HG03575 (cell line): ENCODE results near the gene KIF5A.
"Not testable (repeated sequence)": the region's sequence is repeated elsewhere in the genome, so short reads cannot be mapped to it uniquely, and the experiment has no call there.

ENCODE experiments used
- ATAC-seq: cut with Tn5 transposase; IDR thresholded peaks from one replicate; pipeline ENCODE4 v1.9.1; 2021; ENCODE audit not compliant: unreplicated experiment, insufficient number of reproducible peaks, low FRiP score; ENCODE audit errors: extremely low read depth

The KIF5A gene

DNA sequence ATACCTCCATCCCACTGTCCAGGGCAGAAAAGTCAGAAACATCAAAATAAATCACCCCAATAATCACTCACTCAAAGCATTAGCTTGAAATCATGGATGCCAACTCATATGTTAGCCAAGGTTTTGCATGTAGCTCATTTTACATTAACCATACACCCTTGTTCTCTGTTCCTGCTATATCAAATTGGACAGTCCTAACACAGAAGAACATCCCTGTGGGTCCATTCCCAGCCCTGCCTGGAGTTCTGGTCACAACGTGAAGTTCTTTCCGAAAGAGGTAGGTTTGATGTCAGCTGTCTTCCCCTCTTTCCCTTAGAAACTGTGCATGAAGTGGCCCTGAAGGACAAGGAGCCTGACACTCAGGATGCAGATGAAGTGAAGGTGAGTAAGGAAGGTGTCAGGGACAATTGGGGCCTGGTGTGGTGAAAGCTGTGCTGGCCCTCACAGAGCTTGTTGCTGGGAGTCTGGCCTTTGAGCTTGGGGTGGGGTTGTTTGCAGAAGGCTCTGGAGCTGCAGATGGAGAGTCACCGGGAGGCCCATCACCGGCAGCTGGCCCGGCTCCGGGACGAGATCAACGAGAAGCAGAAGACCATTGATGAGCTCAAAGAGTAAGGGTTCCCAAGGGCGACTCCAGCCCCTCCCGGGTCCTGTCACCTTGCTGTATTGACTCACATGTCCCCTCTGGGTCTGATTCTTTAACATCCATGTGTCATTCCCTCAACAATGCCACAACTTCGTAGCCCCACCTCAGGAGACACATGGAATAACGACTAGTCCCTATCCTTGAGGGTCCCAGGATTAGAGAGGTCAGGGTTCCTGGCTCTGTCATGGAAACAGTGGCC lies 26.1 kb downstream of the KIF5A start:
- no peak for ATAC-seq

DNA sequence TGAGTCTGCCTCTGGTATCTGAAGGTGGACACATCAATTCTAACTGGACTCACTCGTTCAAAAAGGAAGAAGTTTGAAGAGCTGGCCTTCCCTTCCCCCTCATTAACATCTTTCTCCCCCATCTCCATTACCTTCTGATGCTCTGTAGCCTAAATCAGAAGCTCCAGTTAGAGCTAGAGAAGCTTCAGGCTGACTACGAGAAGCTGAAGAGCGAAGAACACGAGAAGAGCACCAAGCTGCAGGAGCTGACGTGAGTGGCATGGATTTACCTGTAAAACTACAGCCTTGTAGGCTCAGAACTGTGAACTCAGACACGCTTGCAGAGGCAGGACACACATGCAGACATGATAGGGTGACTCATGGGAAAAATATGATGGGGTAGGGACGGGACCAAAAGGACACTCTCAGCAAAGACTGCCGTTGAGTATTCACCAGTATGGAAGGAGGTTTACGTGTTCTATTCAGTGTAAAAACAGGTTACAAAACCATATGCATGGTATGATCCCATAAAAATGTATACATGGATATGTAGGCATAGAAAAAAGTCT lies 26.8 kb downstream of the KIF5A start:
- ATAC-seq, result no peak

DNA sequence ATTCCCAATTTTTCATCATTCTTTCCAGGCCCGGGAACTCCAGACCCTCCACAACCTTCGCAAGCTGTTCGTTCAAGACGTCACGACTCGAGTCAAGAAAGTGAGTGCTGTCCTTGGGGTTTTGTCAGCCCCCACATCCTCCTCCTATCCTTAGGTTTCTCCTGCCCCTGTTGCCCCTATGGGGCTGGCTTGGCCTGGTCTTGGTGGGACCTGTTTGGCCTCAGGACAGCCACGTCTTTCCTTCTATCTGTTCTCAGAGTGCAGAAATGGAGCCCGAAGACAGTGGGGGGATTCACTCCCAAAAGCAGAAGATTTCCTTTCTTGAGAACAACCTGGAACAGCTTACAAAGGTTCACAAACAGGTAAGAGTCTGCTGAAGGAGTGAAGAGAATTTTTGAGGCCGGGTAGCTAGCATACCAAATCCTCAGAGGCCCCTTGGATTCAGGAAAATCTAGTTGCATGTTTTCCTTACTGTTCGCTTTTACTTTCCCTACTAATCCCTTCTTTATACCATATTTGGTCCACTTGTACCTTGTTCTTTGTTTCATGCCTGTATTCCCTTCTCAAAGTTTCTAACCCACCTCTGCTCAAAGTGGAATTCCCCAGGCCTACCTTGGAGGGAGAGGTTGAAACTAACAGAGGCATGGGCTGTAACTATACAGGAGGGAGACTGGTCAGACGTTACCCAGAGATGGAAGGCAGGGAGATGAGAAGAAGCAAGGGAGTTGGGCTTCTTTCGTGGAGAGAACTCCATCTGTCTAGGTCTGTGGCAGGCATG lies 28.3 kb downstream of the KIF5A start:
- no peak for ATAC-seq

DNA sequence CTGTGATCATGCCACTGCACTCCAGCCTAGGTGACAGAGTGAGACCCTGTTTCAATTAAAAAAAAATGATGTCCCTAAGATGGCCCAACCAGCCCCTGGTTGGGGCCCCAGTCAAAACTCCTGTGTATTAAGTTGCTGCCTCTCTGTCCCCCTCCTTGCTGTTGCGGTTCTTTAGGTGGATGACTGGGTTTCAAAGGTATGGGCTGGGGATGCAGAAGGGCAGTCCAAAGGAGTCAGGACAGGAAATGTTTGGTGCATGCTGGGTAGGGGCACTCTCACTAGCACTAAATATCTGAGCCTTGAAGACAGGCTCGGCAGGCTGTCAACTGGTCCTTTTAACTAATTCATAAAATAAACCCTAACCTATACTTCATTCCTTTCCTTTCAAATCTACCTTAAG lies 29.2 kb downstream of the KIF5A start:
- ATAC-seq, result no peak

DNA sequence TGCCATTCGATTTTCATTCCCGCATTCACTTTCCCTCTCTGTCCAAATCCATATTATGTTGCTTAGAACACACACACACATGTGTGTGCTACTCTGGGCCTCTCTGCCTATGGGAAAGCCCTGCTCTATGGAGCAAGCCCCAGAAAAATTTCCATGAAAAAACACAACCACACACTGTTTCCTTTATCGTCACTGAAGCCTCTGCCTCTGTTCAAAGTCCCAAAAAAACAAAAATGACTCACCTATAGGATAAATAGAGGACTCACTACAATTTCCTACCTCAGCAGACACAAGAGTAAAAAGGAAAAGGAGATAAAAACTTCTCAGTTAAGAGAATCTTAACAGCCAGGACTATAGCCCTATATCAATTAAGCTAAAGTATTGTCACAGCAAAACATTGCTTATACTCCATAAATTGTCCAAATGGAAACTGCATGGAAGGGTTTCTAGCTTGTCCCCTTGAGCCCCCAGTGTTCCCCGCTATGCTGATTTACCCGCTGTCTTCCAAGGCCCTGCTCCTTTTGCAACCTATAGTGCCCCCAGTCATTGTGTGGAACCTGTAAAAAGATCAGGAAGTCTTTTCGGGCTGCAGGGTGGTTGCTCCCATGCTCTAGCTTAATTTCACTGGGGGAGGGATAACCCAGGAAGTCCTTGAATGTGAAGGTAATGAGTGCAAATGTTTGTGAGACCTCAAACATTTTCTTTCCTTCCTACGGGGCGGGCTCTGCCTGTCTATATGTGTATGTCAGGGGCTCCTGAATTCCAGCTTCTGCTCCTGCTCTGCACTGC lies 30.0 kb downstream of the KIF5A start:
- ATAC-seq, result no peak

DNA sequence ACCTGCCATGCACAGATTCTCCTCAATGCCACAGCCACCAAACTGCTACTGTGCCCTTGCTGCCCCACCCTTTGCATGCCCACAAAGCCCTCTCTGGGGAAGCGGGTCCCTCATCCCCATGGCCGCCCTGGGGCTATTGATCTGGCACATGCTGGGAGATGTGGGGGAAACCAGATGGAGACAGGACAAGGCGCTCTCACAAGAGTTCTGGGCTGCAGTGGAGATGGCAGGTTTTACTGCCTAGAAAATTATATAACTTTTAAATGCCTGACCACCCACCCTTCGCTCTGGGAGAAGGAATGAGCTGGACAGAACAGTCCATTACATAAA lies 30.6 kb downstream of the KIF5A start:
- no peak for ATAC-seq

DNA sequence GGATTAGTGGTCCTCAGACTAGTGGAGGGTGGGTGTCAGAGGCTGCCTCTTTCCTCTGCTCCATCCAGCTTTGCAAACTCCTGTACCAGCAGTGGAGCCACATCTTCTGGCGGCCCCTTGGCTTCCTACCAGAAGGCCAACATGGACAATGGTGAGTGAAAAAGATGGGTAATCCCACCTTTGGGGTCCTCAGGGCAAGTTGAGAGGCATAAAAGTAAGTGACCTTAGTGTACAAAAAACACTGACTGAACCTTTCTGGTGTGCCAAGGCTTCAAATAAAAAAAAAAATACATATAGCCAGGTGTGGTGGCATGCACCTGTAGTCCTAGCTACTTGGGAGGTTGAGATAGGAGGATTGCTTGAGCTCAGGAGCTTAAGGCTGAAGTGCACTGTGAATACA lies 32.0 kb downstream of the KIF5A start:
- no peak for ATAC-seq

DNA sequence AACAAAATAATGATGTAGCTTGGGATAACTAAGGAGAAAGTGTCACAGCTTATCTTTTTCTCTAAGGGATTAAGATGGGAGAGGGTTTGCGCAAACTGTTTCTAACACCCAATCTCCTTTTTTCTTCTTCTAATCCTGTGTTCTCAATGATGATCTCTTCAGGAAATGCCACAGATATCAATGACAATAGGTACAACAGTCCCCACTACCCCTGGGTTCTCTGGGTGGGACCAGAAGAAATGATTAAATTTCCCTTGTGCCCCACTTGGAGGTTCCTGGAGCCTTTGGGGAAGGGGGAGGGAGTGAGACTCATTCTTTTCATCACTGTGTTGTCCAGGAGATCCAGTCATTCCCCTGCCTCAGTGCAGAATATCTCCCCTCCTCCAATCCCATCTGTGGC lies 32.6 kb downstream of the KIF5A start:
- ATAC-seq, result no peak

DNA sequence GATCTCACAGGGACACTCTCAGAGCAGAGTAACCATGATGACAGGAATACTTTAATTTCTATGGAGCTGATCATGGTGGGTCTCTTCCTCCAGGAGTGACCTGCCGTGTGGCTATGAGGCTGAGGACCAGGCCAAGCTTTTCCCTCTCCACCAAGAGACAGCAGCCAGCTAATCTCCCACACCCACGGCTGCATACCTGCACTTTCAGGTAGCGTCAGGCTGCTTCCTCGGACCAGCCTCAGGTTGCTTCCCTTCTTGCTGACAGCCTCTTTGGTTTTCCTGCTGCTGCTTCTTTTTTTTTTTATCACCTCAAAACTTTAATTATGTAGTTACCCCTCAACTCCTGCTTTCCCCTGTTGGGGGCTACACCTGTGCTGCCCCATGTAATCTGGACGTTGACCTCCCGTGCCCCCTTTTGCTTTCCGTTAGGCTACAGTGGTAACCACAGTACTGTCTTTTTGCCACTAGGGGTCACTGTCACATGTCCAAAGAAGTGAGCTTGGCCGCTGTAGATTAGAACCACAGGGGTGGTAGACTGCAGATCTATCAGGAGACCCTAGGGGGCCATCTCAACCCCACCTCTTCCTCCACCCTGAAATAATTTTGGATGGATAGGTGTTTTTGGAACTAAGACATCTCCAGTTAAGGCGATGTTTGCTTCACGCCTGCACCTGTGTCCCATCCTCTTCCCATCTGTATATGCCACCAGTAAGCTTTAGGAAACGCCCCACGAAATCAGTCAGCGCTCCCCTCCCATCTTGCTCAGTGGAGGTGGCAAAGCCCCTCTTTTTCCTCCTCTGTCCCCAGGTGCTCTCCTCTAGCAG lies 33.4 kb downstream of the KIF5A start:
- ATAC-seq, result peak; percentile 84

DNA sequence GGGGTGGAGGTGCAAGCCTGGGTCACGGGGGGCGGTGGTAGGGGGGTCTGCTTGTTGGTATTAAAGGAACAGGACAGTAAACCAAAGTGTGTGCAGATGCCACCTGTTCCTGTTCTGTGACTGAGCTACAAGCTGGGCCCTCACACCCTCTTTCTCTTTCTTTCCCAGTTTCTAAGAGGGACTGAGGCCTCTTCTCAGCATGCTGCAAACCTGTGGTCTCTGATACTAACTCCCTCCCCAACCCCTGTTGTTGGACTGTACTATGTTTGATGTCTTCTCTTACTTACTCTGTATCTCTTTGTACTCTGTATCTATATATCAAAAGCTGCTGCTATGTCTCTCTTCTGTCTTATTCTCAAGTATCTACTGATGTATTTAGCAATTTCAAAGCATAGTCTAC lies 34.2 kb downstream of the KIF5A start:
- no peak for ATAC-seq

DNA sequence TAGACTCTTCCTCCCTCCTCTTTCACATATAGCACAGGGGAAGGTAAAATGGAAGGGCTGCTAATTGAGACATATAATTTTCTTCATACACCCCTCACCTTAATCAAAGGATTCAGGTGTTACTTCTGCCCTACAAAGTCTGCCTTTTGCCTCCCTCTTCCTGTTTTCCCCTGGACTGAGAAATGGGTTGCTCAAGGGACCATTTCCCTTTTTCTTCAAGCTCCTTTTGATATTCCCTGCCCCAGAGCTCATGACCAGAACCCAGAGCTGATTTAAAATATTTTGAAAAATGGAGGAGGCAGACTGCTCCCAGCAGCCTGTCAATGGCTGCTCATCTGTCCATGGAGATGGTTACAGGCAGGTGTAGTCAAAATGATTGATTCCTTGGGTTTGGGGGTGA lies 34.8 kb downstream of the KIF5A start:
- no peak for ATAC-seq

DNA sequence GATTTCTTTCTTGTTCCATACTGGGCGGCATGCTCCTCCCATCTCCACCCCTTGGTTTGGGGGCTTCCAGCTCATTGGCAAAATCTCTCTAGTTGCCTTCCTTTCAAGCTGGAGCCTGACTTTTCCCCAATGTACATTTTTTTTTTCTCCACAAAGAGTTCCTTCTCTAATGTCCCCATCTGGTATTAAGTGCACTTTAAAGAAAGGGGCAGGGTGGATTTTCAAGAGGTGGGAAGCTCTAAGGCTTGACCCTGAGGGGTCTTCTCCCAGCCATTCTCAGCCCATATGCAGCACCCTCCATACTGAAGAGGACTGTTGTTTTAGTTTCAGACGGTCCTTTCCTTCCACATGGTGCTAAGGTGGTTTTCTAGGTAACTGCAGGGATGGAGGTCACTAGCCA lies 35.3 kb downstream of the KIF5A start:
- ATAC-seq, result no peak

DNA sequence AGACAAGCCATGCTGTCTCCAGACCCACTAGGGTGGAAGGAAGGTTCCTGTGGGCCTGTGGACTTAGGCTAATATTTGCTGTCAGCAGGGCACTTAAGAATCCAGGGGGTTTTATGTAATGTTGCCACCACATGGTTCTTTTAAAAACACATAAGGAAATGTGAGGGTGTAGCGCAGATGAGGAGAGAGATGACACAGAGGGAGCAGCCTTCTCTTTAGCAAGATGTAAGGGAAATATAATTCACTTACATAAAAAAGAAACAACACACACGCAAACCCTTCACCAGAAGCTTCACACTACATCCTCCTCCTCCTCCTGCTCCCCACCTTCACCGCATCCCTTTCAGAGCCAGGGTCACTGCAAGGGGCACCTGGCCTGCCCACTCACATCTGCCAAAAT lies 36.3 kb downstream of the KIF5A start:
- no peak for ATAC-seq

DNA sequence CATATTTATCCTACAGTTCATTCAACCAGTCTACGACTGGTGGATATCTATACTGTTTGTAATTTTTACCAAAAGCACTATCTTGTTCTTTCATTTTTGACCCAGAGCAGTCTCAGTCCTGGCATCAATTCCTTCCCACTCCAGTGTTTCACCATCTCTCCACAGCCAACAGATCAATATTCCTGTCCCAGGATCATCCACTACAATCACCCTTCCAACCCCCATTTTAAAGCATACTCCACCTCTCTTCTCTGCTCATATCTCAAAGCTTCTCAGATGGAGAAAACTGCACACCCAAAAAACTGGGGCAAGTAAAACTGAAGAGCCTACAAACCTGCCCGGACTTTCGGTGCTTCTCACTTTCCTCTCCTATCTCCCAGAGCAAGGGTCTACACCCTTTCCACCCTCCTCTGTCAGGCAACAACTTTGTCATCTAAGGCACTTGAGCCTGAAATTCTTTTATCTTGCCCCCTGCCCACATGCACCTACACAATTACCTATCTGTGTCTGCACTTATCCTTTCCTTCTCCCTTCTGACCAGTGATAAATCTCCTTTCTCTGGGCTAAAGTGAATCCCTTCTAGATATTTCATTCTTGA lies 37.1 kb downstream of the KIF5A start:
- no peak for ATAC-seq

DNA sequence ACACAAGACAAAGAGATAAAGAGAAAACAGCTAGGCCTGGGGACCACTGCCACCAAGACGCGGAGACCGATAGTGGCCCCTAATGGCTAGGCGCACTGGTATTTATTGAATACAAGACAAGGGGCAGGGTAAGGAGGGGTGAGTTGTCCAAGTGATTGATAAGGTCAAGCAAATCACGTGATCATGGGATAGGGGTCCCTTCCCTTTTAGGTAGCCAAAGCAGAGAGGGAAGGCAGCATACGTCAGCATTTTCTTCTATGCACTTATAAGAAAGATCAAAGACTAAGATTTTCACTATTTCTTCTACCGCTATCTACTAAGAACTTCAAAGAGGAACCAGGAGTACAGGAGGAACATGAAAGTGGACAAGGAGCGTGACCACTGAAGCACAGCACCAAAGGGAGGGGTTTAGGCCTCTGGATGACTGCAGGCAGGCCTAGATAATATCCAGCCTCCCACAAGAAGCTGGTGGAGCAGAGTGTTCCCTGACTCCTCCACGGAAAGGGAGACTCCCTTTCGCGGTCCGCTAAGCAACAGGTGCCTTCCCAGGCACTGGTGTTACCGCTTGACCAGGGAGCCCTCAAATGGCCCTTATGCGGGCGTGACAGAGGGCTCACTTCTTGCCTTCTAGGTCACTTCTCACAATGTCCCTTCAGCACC lies 39.2 kb downstream of the KIF5A start:
- not testable (repeated sequence) for ATAC-seq

DNA sequence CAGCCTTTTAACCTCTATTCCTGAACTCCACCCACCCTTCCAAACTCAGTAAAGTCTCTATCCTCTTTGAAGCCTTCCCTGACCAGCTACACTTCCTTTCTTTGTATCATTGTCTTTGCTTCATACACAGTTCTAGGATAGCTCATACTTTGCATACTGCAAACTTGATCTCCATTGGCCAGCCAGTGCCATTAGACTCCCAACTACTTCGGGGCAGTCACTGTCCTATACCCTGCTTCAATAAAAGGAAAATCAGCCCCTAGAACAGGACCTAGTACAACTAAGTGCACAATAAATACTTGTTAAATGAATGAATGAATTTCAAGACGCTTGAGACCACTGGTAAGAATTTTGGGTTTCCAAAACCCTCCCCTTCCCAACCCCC lies 40.6 kb downstream of the KIF5A start:
- ATAC-seq, result no peak

DNA sequence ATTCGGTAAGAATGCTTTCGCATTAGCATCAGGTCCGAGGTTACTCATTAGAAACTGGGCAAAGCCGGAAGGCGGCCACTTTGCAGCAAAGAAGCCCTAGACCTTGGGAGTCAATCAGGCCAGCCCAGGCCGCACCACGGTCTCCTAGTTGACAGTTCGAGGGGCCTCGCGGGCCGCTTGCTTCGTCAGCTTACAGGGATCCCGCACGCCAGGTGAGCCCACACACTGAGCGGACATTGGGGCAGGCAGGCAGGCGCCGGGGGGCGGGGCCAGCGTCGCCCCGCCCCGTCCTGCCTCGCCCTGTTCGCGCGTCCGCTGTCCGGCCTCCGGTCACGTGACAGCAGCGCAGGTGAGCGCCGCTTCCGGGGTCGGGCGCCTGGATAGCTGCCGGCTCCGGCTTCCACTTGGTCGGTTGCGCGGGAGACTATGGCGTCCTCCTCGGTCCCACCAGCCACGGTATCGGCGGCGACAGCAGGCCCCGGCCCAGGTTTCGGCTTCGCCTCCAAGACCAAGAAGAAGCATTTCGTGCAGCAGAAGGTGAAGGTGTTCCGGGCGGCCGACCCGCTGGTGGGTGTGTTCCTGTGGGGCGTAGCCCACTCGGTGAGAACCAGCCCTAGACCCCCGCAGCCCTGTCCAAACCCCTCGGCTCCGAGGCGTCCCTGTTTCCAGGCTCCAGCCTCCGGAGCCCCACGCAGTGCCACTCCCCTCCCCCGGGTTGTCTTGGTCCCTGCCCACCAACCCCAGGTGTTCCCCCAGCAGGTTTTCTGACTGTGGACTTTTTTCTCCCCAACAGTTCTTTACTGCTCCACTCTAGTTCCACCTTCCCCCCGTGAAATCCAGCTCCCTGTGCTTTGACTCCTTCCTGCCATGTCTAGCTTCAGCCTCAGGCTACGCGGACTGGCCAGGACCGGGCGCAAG lies 41.3 kb downstream of the KIF5A start, which contains the start of gene PIP4K2C:
Gene PIP4K2C (plus strand): TSS at position 329 of the 918 bp plus-strand sequence. CDS start 98 bp downstream, at position 427.
- no peak for ATAC-seq
